Activated CD8-positive, alpha-beta T cell treated with anti-CD3 and anti-CD28 coated beads for 36 hours (primary cell): Measurements from ENCODE around the gene C9. TPM values are rescaled to one million over a fixed set of nuclear protein-coding genes. Genes with fewer than 3 reads are reported as not detected.

ENCODE experiments used
- ATAC-seq: fragments of 200-7000 bp; cut with Tn5 transposase; one replicate; pipeline ENCODE4 v1.10.0; 2021; ENCODE audit warnings: mild to moderate bottlenecking, moderate library complexity
- CTCF ChIA-PET: fragments of 350-600 bp; sonication (Branson Sonifier 250); formaldehyde crosslinking; loops from one replicate; lab custom pipeline; 2021; ENCODE audit warnings: antibody characterized with exemption; lab: Charles Lee
- POLR2A ChIA-PET: fragments of 350-600 bp; sonication (Branson Sonifier 250); formaldehyde crosslinking; loops from one replicate; lab custom pipeline; 2021; ENCODE audit warnings: antibody characterized with exemption; lab: Charles Lee
- DNase-seq: peaks from one replicate; pipeline ENCODE4 v3.0.0-alpha.2; 2020
- H3K27ac Mint-ChIP-seq: one replicate; pipeline ENCODE4 v1.8.0; 2021; ENCODE audit warnings: mild to moderate bottlenecking, mixed read lengths
- H3K27me3 Mint-ChIP-seq: one replicate; pipeline ENCODE4 v1.8.0; 2021; ENCODE audit warnings: mixed read lengths
- H3K36me3 Mint-ChIP-seq: one replicate; pipeline ENCODE4 v1.8.0; 2021; ENCODE audit warnings: low read depth, mixed read lengths
- H3K4me1 Mint-ChIP-seq: one replicate; pipeline ENCODE4 v1.8.0; 2021; ENCODE audit warnings: low read depth, mixed read lengths
- H3K4me3 Mint-ChIP-seq: one replicate; pipeline ENCODE4 v1.8.0; 2021; ENCODE audit warnings: mild to moderate bottlenecking, moderate library complexity, mixed read lengths
- H3K9me3 Mint-ChIP-seq: one replicate; pipeline ENCODE4 v1.8.0; 2021; ENCODE audit warnings: mixed read lengths
- CTCF ChIP-seq: fragments of 200-600 bp; IDR thresholded peaks from one replicate; pipeline ENCODE4 v1.8.0; 2022; ENCODE audit warnings: antibody characterized with exemption, mild to moderate bottlenecking
- intact Hi-C: fragments of 100-400 bp; cut with micrococcal nuclease; formaldehyde crosslinking; loops from one replicate; pipeline ENCODE4 v1.10.0; 2022
- total RNA-seq, 2 experiments: library from RNA; stranded (reverse); gene quantifications; one replicate each; pipeline ENCODE4 v1.2.3, GENCODE V29; 2021

Gene C9
- total RNA-seq, 2 experiments from 2014 or later, result not detected

GRCh38 chr5:39361306-39361705, 3.0 kb downstream of the C9 start:
- Mint-ChIP-seq H3K9me3 (no peaks in the 10 kb centered on the region), H3K27ac (no peak overlapping the region), H3K4me1 (no peaks in the 10 kb centered on the region), H3K27me3 (no peaks in the 10 kb centered on the region), H3K4me3 (no peak overlapping the region), H3K36me3 (no peaks in the 10 kb centered on the region)
- ChIA-PET POLR2A (no interaction called here), CTCF (interaction anchor here (2.2 kb wide), 1 partner anchor 15 kb away, joined by 13 read pairs; no protein-coding TSS in a partner anchor)
- no peak for ATAC-seq
- DNase-seq, result no peak
- no peak for TF ChIP-seq CTCF
- intact Hi-C loops, result no loop called here

GRCh38 chr5:39360471-39361111, 3.7 kb downstream of the C9 start:
- ChIA-PET POLR2A (no interaction called here), CTCF (interaction anchor here (2.2 kb wide), 1 partner anchor 16 kb away, joined by 13 read pairs; no protein-coding TSS in a partner anchor)
- Mint-ChIP-seq H3K4me3 (no peak overlapping the region), H3K27me3 (no peaks in the 10 kb centered on the region), H3K4me1 (no peaks in the 10 kb centered on the region), H3K9me3 (no peaks in the 10 kb centered on the region), H3K36me3 (no peaks in the 10 kb centered on the region), H3K27ac (no peak overlapping the region)
- intact Hi-C loops, result no loop called here
- no peak for TF ChIP-seq CTCF
- DNase-seq, result no peak
- ATAC-seq, result no peak

- Mint-ChIP-seq H3K27me3 (no peaks in the 10 kb centered on the region), H3K36me3 (peaks cover 6% of the 10 kb centered on the region), H3K4me1 (peaks cover 3% of the 10 kb centered on the region), H3K4me3 (no peak overlapping the region), H3K9me3 (peaks cover 13% of the 10 kb centered on the region), H3K27ac (no peak overlapping the region)
- ChIA-PET POLR2A (interaction anchor here (0.6 to 0.7 kb wide), 2 partner anchors 11 to 58 kb away, joined by 3 read pairs; no protein-coding TSS in a partner anchor), CTCF (interaction anchor here (0.9 to 1.7 kb wide), 2 partner anchors 20 to 73 kb away, joined by 3 to 13 read pairs; no protein-coding TSS in a partner anchor)
- no peak for ATAC-seq
- intact Hi-C loops, result no loop called here
- no peak for DNase-seq
- TF ChIP-seq CTCF, result no peak
Observed at GRCh38 chr5:39356263-39356662, 8.0 kb downstream of the C9 start.

- H3K9me3 Mint-ChIP-seq, result peaks cover 17% of the 10 kb centered on the region
- peaks cover 3% of the 10 kb centered on the region for H3K4me1 Mint-ChIP-seq
- ATAC-seq (no peak), DNase-seq (no peak)
- peaks cover 7% of the 10 kb centered on the region for H3K36me3 Mint-ChIP-seq
- H3K27me3 Mint-ChIP-seq, result no peaks in the 10 kb centered on the region
- H3K27ac Mint-ChIP-seq, result no peak overlapping the region
- ChIA-PET POLR2A (no interaction called here), CTCF (no interaction called here)
- TF ChIP-seq CTCF, result no peak
- H3K4me3 Mint-ChIP-seq, result no peak overlapping the region
- intact Hi-C loops, result no loop called here
Observed at GRCh38 chr5:39355324-39355723, 9.0 kb downstream of the C9 start.

GRCh38 chr5:39353717-39354399, 10.4 kb downstream of the C9 start:
- Mint-ChIP-seq H3K4me1 (peaks cover 3% of the 10 kb centered on the region), H3K4me3 (no peak overlapping the region), H3K27ac (no peak overlapping the region), H3K9me3 (peaks cover 22% of the 10 kb centered on the region), H3K36me3 (peaks cover 7% of the 10 kb centered on the region), H3K27me3 (no peaks in the 10 kb centered on the region)
- no peak for DNase-seq
- TF ChIP-seq CTCF, result no peak
- ChIA-PET CTCF (interaction anchor here (0.6 to 2.4 kb wide), 4 partner anchors 22 to 901 kb away, joined by 3 to 14 read pairs (median 3); no protein-coding TSS in a partner anchor), POLR2A (interaction anchor here (0.6 to 1.2 kb wide), 3 partner anchors 17 to 214 kb away, joined by 3 to 4 read pairs (median 3); no protein-coding TSS in a partner anchor)
- ATAC-seq, result no peak
- intact Hi-C loops, result no loop called here
